Activated T-cell treated with anti-CD3 and anti-CD28 coated beads for 24 hours (primary cell): ENCODE results near the gene BBIP1.

Source experiments
- DNase-seq: peaks from one replicate; pipeline ENCODE4 v3.0.0-alpha.2; 2020; ENCODE audit warnings: low read depth

The BBIP1 gene

DNA sequence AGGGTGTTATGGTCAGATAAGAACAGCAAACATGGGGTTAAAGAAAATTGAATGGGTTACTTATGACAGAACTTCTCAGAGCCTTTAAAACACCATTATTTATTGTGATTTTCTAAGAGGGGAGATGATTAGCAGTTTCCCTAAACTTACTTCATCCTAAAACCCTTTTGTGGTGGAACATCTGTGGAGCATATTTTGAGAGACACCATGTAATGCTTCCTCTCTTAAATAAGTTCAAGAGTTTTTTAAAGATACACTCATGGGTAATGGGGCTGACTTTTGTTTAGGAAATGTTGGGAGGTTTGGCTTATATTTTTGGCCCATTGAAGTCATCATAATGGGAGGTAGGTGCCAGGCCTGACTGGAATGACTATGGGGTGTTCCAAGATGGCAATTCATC is 55.6 kb downstream of the BBIP1 start:
- no peak for DNase-seq

DNA sequence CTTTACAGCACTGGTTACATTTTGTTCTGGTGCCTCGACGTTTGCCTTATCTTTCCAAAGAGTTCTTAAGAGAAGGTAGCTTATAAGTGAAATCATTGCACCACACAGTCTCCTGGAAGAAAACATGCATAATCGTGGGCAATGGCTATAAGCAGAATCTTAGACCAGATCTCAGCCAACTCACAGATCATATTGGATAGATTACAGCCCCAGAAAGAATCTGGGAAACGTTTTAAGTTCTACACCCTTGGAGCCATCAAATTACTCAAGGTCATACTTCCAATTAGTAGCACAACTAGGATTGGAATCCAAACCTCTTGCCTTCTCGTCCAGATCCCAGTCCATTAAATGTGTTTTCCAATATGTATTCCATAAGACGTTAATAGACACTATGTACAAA is 56.0 kb downstream of the BBIP1 start:
- no peak for DNase-seq

DNA sequence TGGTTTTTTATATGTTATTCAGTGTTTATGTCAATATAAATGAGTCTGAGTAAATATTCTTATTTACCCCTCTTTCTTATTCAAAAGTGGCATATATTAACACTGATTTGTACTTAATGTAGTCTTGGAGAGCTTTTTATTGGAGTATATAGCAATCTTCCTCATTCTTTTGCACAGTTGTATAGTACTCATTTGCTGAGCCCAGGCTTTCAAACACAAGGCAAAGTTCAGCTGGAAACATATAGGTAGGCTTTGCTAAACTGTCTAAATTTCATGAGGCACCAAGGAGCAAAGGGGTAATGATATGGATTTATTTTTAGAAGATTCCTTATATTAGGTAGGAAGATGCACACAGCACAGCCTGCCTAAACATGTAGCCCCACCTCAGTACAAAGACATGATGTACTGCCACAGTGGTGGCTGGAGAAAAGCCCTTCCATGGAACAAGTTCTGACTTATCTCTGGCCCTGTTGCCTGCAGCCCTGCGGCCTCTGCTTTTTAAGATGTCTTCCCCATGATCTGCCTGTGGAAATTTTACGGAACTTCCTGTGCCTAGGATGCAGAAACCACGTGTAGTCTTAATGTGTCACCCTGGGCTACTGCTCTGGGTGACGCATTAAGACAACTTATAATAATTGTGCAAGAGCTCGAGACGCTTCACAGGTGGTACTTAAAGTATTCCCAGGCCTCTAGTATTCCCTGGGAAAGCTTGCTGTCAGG is 56.9 kb downstream of the BBIP1 start:
- DNase-seq, result no peak

DNA sequence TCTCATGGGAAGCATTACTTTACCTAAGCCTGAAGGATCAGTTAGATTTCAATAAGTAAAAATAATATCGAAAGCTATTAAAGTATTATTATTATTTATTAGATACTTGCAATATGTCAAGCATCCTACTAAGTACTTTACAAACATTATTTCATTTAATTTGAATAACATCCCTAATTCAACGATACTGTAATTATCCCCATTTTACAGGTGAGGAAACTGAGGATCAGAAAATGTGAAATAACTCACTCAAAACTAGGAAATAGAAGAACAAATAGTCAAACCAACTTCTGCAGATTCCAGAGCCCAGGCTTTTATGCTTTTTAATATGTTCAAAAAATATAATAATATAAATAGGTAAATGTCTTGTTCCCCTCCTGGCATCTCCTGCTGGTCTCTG is 57.5 kb downstream of the BBIP1 start:
- no peak for DNase-seq

DNA sequence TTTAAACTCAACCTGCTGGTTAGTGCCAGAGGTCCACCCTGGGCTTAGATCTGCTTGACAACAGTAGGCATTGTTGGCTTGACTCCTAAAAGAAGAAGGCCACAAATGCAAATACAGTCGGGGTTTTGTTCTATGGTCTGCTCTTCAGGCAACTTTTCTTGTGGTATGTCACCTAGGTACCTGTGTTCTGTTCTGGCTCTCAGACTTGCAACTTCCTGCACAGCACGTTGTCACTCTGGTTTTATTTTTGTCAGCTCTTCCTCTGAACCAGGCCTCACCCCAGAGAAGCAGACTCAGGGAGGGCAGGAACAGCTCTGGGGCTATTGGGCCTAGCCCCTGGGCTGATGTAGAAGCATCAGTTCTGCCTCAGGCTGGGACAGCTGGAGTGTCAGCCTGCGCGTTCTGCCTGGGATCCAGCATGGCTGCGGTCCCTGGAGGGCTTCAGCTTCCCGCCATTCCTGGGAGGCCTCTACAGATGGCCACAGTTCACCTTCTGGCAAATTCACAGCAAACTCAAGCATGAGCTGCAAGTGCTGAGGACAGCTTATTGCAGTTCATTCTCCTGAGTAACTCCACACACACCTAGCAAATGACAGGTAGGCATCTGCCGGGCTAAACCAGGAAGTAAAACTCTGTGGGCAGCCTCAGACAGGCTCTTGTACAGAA is 58.3 kb downstream of the BBIP1 start:
- no peak for DNase-seq

DNA sequence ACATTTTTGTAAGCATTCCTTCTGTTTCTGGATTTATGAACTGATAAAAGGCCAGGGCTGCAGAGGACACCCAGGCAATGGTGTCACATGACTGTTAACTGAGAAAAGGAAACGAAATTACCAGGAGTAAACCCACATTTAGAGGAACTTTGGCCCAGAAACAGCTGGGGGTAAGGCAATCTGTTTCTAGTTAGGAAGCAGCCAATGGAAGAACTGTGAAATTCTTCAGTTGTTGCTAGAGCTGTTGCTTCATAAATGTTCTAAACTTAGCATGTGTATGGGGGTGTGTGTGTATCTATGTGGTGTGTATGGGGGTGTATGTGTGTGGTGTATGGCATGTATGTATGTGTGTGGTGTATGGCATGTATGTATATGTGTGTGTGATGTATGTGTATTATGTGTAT is 59.0 kb downstream of the BBIP1 start:
- no peak for DNase-seq

DNA sequence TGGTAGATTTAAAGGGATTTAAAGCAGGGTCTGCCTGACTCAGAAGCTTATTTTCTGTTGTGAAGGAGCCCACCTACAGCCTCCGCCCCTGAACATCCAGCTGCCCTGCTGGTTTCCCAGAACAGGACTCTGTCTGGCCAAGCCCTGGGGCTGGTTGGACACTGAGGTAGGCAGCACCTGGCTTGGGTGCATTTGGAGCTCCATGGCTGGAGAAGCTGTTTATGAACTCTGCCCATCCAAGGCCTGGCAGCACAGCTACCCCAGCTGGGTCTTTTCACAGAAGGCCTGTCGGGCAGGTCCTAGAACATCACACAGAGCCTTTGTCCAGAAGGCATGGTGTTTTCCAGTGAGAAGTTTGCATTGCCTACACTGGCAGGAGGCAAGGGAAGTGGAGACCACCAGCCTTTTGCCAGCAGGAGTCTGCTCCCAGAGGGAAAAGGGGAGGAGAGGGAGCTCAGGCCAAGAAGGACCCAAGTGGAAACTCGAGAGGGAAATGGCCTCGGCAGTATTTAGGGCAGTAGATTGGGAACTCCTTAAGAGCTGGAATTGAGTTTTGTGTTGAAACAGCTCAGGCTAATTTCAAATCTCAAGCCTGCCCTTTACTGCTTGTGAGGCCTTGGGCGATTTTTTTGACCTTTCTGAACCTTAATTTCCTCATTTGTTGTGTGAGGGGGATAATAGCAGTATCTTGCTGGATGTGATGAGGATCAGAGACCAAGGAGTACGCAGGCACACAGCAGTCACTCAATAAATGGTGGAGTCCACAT is 59.6 kb downstream of the BBIP1 start:
- DNase-seq, result no peak

DNA sequence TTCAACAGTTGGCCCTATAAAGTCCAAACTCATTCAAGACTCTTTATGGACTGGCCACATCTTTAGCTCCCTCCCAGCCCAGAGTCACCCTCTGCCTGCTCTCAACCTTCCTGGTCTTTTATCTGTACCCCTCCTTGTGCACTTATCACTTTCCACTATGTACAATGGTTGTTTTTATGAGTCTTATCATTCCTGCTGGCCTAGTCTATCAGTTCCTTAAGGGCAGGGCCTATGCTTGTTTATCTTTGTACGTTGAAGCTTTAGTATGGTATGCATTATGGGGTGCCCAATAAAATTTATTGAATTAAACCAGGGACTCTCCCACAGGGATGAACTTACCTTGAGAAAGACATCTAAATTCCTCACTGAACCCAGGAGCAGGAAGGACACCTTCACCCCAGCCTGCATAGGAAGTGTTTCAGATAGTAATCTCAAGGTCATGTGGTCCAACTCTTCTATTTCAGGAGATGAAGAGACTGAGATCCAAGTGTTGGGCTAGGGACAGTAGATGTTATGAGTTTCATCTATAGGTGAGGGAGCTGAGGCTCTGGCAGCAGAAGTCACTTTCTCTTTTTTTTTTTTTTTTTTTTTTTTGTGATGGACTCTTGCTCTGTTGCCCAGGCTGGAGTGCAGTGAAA is 60.6 kb downstream of the BBIP1 start:
- no peak for DNase-seq

DNA sequence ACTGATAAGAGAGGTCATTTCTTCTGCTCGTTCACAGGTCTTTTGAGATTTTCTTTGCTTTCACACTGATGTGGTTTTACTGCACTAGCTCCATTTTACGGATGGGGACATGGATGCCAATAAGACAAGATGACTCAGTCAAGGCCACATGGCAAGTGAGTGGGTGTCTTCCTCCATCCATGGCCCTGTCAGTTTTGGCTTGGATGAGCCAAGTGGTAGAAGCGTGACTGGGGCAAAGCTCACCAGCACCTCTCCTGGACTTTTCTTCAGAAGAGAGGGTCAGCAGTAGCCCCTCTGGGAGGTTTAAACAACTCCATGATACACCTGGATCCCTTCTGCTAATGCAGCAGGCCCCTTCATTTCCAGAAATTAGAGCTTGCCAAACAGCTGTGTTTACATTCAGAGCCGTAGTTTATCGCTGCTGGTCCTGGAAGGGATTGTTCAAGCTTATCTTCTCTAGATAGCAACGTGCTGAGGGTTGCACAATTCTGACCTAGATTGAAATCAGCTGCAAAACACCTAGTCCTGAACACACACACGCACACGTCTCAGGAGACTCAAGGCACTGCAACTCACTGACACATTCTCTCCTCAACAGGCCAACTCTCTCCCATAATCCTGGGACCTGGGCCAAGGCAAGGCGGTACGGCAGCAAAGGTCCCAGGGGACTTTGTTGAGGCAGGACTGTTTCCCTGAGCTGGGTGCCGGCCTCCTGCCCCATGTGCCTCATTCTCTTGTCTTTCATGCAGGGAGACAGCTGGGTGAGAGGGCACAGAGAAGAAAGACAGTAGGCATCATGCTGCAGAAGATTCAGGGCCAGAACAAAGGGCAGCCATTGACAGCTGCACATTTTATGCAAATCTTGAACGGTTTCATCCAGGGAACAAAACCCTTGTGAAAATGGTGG is 61.5 kb downstream of the BBIP1 start:
- DNase-seq, result no peak

DNA sequence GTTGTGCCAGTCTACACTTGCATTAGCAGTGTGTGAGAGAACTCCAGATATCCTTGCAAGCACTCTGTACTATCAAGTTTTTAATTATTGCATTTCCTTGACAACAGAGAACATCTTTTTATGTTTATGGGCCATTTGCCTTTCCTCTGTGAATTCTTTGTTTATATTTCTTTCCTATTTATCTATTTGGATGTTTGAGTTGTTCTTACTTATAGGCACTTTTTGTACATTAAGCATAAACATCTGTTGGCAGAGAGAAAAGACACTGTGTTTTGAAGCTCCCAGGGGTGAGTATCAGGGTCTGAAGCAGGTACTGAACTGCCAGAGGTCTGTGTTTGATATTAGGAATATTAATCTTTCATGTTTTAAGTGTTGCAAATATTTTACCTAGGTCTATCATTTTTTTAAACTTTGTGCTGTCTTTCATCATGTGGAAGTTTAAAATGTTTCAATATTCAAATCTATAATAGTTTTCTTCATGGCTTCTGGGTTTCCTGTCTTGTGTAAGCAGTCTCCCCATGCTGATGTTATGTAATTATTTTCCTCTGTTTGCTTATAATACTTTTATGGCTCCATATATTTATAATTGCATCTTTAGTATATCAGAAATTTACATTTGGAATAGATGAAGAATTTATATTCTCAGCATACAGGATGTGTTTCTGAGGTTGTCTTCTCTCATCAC is 64.9 kb downstream of the BBIP1 start:
- no peak for DNase-seq

DNA sequence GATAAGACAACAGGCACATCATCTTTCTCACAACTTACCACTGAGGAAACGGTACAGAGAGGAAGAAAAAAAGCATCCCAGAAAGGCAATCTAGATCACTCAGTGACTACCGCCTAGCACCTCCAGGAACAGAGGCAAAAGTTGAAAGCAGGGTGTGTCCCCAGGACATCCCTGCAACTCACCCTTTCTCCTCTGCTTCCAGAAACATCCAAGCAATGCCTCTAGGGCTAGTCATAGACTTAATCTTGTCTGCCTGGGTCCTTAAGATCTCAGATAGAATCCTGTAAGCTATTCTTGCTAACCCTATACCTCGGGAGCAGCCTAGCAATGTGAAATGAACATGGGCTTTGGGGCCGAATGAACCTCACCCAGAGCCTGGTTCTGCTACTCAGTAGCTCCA is 66.0 kb downstream of the BBIP1 start:
- no peak for DNase-seq

DNA sequence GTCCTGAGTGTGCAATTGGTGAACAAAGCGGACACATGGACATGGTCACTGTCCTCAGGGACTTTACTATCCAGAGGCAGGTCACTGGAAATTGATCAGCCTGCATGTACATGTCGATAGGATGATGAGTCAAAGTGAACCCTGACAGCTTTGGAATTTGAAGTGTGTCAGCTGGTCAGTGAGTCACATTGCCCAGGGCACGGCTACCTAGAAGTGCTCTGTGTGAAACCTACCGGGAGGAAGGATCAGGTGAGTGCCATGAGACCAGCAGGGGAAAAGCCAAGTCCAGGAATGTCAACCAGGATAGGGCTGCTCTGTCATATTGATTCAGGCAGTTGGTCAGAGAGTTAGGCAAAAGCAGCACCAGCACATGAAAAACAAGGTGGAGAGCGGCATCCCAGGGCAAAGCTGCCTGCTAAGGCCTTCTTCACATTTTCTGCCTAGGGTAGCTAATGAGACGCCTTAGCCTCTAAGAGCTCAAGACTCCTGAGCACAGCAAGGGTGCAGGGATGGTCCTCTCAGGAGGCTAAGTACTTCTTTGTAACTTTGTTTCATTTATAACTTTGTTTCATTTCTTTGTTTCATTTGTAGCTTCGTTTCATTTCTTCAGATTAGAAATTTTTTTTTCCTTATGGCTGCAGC is 66.6 kb downstream of the BBIP1 start:
- DNase-seq, result no peak

DNA sequence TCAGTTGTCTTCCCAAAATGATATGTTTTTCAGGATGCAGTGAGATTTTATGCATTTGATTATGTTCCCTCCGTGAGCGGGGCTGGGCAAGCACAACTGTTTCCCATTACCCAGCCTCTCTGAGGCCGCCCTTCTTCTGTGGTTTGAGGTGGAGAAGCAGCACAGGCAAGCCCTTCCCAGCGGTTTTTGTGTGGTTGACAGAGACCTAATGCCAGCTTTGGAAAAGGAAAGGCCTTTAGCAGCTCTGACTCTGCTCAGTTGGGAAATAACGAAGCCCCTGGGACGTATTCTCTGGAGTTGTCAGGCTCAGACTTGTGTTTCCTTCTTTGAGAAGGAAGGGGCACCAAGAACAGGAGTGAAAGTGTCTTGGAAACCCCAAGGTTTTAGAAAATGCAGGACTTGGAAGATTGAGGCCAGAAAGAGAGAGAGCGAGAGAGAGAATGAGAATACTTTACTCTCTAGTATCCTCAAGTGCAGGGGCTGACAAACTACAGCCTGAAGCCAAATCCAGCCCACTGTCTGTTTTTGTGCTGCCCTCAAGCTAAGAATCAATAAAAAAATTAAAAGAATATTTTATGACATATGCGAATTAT is 67.9 kb downstream of the BBIP1 start:
- no peak for DNase-seq

DNA sequence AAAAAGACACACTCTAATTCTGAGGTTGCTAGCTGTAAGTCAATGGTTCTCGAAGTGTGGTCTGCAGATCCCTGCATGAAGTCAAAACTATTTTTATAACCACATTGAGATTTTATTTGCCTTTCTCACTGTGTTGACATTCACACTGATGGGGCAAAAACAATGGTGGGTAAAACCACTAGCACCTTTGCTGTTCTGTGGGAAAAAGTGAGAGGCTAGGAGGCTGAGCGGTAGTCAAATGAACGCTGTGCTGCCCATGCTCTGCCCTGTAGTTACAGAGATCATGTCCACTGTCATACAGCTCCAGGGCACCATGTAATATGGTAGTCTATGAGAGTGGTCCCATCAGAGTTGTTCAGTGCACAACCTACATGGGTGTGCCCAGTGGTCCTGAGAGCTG is 68.9 kb downstream of the BBIP1 start:
- no peak for DNase-seq
